K562 (cell line): Measurements from ENCODE around the gene AK2. TPM values are rescaled to one million over a fixed set of nuclear protein-coding genes. Genes with fewer than 3 reads are reported as not detected.

Source experiments
- ARID2 ChIP-seq: fragments of 450-650 bp; IDR thresholded peaks from 2 replicates; pipeline ENCODE4 v1.6.1; 2017; ENCODE audit warnings: antibody characterized with exemption, mild to moderate bottlenecking
- ATF7 ChIP-seq: fragments of 450-650 bp; IDR thresholded peaks from 2 replicates; pipeline ENCODE4 v1.7.1; 2014; ENCODE audit warnings: mild to moderate bottlenecking, moderate library complexity
- MYC ChIP-seq, 2 experiments: fragments of 250-450 bp in 1 of 2; sonication (Bioruptor Pico) in 1 of 2; IDR thresholded peaks; 2 replicates each; pipeline versions ENCODE4 v1.5.1 to v1.6.1; 2012 to 2021; ENCODE audit warnings: low read depth in 2 of 2, borderline replicate concordance in 1 of 2, improper control_type of control experiment in 1 of 2, low read length in 1 of 2, mild to moderate bottlenecking in 1 of 2, moderate library complexity in 1 of 2
- MYNN ChIP-seq, 2 experiments: sonication (generic); formaldehyde crosslinking in 1 of 2; IDR thresholded peaks; 2 replicates each; pipeline versions ENCODE4 v1.5.0 to v1.6.1; 2016 to 2020; ENCODE audit warnings: antibody characterized with exemption in 1 of 2, missing genetic modification reagents in 1 of 2
- NFIX ChIP-seq: fragments of 250-450 bp; sonication (Bioruptor Pico); IDR thresholded peaks from 2 replicates; pipeline ENCODE4 v1.4.0; 2020; ENCODE audit warnings: low read depth, mild to moderate bottlenecking, moderate library complexity
- RCOR1 ChIP-seq, 2 experiments: IDR thresholded peaks; 2 replicates each; pipeline ENCODE4 v1.6.1; 2012; ENCODE audit warnings: low read depth in 2 of 2, low read length in 2 of 2, borderline replicate concordance in 1 of 2, improper control_type of control experiment in 1 of 2
- ZBTB49 ChIP-seq: sonication (generic); formaldehyde crosslinking; IDR thresholded peaks from 2 replicates; pipeline ENCODE4 v1.8.0; 2022; ENCODE audit warnings: missing genetic modification reagents, mild to moderate bottlenecking, borderline replicate concordance
- ZNF24 ChIP-seq: fragments of 450-650 bp; IDR thresholded peaks from 2 replicates; pipeline ENCODE4 v1.6.1; 2016
- polyA plus RNA-seq, 8 experiments: library from polyadenylated mRNA; depleted of rRNA in 4 of 8; stranded (reverse) in 5 of 8; unstranded in 3 of 8; fragments of >200 nt; fragmentation: Nextera tagmentation in 2 of 8; fragmentation: Illumina TruSeq in 1 of 8; extraction: Ambion mirVana in 2 of 8; extraction: Trizol in 1 of 8; gene quantifications; 2 replicates each; pipeline versions ENCODE4 v1.2.1 to v1.2.3, GENCODE V29; 2011 to 2014; ENCODE audit warnings: inconsistent platforms in 1 of 8, missing spikeins in 1 of 8
- total RNA-seq, 7 experiments: library from RNA; depleted of rRNA in 6 of 7; stranded (reverse); fragments of >200 nt in 6 of 7; fragmentation: Illumina TruSeq in 2 of 7; extraction: Trizol in 2 of 7; gene quantifications; 2 replicates each; pipeline versions ENCODE4 v1.2.1 to v1.2.3, GENCODE V29; 2011 to 2021; ENCODE audit warnings: low replicate concordance in 1 of 7
- TF ChIP-seq, protein P1 (sequence below): IDR thresholded peaks from 2 replicates; pipeline ENCODE4 v1.6.1; 2012; ENCODE audit warnings: low read depth, low read length, improper control_type of control experiment, borderline replicate concordance
- TF ChIP-seq, protein P2 (sequence below): fragments of 200-800 bp; sonication (Bioruptor generic); IDR thresholded peaks from 2 replicates; pipeline ENCODE4 v1.6.1; 2016; ENCODE audit warnings: missing genetic modification characterization, missing compliant biosample characterization
- TF ChIP-seq, protein P3 (sequence below): IDR thresholded peaks from 2 replicates; pipeline ENCODE4 v1.6.1; 2016; ENCODE audit warnings: missing genetic modification characterization, missing compliant biosample characterization
- TF ChIP-seq, protein P4 (sequence below): sonication (generic); formaldehyde crosslinking; IDR thresholded peaks from 2 replicates; pipeline ENCODE4 v1.8.1; 2022; ENCODE audit warnings: missing genetic modification reagents

Gene AK2
- total and polyA plus RNA-seq, 9 of the 15 experiments (the other 6 are each of a cell fraction or from before 2014, with no cell fraction given): 105 to 1,050 (median 509) TPM

GRCh38 chr1:33050221-33051076 is 13.8 kb upstream of the AK2 start (continued):
- TF ChIP-seq, protein P1, sequence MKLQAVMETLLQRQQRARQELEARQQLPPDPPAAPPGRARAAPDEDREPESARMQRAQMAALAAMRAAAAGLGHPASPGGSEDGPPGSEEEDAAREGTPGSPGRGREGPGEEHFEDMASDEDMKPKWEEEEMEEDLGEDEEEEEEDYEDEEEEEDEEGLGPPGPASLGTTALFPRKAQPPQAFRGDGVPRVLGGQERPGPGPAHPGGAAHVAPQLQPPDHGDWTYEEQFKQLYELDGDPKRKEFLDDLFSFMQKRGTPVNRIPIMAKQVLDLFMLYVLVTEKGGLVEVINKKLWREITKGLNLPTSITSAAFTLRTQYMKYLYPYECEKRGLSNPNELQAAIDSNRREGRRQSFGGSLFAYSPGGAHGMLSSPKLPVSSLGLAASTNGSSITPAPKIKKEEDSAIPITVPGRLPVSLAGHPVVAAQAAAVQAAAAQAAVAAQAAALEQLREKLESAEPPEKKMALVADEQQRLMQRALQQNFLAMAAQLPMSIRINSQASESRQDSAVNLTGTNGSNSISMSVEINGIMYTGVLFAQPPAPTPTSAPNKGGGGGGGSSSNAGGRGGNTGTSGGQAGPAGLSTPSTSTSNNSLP: no peak
- TF ChIP-seq NFIX (CRISPR knock-in tag) (no peak), ZBTB49 (CRISPR knock-in tag) (no peak), RCOR1 (IDR thresholded peaks at IDR 0.05; ENCODE audit: borderline replicate concordance in 1 of 2, low read depth in 2 of 2, low read length in 2 of 2) (peak in 1 of 2 experiments; percentile 33; a peak in 1 of 4 replicates), ATF7 (peak; percentile 72; the same call in 1 of the 2 replicates), ARID2 (no peak), ZNF24 (no peak), MYC (IDR thresholded peaks at IDR 0.05; ENCODE audit: low read depth, low read length) (peak; percentile 42), MYC (CRISPR knock-in tag; IDR thresholded peaks at IDR 0.05; ENCODE audit: borderline replicate concordance, low read depth) (no peak), MYNN (IDR thresholded peaks at IDR 0.05) (no peak), MYNN (CRISPR knock-in tag; IDR thresholded peaks at IDR 0.05) (no peak)
- TF ChIP-seq, protein P2, sequence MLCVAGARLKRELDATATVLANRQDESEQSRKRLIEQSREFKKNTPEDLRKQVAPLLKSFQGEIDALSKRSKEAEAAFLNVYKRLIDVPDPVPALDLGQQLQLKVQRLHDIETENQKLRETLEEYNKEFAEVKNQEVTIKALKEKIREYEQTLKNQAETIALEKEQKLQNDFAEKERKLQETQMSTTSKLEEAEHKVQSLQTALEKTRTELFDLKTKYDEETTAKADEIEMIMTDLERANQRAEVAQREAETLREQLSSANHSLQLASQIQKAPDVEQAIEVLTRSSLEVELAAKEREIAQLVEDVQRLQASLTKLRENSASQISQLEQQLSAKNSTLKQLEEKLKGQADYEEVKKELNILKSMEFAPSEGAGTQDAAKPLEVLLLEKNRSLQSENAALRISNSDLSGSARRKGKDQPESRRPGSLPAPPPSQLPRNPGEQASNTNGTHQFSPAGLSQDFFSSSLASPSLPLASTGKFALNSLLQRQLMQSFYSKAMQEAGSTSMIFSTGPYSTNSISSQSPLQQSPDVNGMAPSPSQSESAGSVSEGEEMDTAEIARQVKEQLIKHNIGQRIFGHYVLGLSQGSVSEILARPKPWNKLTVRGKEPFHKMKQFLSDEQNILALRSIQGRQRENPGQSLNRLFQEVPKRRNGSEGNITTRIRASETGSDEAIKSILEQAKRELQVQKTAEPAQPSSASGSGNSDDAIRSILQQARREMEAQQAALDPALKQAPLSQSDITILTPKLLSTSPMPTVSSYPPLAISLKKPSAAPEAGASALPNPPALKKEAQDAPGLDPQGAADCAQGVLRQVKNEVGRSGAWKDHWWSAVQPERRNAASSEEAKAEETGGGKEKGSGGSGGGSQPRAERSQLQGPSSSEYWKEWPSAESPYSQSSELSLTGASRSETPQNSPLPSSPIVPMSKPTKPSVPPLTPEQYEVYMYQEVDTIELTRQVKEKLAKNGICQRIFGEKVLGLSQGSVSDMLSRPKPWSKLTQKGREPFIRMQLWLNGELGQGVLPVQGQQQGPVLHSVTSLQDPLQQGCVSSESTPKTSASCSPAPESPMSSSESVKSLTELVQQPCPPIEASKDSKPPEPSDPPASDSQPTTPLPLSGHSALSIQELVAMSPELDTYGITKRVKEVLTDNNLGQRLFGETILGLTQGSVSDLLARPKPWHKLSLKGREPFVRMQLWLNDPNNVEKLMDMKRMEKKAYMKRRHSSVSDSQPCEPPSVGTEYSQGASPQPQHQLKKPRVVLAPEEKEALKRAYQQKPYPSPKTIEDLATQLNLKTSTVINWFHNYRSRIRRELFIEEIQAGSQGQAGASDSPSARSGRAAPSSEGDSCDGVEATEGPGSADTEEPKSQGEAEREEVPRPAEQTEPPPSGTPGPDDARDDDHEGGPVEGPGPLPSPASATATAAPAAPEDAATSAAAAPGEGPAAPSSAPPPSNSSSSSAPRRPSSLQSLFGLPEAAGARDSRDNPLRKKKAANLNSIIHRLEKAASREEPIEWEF (CRISPR knock-in tag): no peak
- TF ChIP-seq, protein P3, sequence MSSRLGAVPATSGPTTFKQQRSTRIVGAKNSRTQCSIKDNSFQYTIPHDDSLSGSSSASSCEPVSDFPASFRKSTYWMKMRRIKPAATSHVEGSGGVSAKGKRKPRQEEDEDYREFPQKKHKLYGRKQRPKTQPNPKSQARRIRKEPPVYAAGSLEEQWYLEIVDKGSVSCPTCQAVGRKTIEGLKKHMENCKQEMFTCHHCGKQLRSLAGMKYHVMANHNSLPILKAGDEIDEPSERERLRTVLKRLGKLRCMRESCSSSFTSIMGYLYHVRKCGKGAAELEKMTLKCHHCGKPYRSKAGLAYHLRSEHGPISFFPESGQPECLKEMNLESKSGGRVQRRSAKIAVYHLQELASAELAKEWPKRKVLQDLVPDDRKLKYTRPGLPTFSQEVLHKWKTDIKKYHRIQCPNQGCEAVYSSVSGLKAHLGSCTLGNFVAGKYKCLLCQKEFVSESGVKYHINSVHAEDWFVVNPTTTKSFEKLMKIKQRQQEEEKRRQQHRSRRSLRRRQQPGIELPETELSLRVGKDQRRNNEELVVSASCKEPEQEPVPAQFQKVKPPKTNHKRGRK: no peak
- TF ChIP-seq, protein P4, sequence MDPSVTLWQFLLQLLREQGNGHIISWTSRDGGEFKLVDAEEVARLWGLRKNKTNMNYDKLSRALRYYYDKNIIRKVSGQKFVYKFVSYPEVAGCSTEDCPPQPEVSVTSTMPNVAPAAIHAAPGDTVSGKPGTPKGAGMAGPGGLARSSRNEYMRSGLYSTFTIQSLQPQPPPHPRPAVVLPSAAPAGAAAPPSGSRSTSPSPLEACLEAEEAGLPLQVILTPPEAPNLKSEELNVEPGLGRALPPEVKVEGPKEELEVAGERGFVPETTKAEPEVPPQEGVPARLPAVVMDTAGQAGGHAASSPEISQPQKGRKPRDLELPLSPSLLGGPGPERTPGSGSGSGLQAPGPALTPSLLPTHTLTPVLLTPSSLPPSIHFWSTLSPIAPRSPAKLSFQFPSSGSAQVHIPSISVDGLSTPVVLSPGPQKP (CRISPR knock-in tag): no peak
